GM21737 (cell line): Measurements from ENCODE around the gene PBX3.

Experiments
- ATAC-seq: cut with Tn5 transposase; IDR thresholded peaks from one replicate; pipeline ENCODE4 v1.9.1; 2021; ENCODE audit warnings: mild to moderate bottlenecking, moderate library complexity; ENCODE audit not compliant: unreplicated experiment

Gene PBX3

GRCh38 chr9:125748446-125749099 lies 1.4 kb downstream of the PBX3 start:
- no peak for ATAC-seq

DNA sequence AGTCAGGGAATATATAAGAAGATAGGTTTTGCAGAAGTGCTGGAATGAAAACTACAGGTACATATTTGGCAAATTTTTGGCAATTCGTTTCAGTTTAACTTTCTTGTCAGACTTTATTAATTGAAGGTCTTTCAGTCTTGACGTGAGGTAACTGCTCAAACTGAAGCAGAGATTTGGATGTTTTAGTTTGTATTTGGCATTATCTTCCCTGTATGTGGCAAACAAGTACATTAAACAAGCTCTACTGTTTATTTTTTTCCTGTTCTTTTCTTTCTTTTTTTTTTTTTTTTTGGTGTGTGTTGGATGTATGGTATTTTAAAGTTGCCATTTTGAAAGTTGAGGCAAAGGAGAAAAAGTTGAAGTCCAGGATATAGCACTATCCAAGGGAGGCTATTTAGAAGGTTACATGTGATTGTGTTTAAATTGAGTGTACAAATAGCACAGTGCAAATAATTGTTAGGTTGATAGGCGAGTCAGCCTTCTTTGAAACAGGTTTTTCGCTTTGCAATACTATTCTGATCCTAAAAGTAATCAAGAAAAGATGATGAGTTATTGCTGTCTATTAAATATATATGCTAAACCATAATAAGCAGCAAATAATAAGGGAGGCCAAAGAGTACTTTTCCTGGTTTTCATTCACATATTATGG lies 2.2 kb downstream of the PBX3 start:
- ATAC-seq, result no peak

DNA sequence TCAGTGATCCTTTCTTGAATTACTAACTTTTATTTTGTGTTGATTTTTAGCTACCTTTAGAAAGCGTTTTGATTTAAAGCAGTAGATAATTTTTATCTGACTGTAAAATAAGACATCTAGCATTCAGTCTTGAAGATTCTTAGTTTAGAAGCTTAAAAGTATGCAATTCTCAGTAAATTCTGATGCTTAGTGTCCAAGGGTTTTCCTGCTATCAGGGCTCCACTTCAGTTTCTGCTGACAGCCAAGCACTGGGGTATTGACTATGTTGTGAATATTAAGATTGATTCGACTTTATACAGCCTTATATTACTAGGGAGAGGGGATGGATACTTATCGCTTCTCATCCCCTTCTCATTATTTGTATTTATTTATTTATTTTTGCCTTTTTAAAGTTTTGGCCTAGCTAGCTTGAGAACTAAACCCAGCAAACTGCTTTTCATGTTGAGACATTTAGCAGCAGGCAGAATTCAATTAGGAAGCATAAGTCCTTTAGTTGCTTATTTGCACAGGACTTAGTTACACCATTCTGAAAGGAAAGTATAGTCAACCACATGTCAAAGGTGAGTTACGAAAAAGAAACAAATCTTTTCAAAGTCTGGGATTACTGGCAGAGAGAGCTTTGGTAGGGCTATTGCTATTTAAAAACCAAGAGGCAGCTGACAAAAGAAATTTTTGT lies 2.9 kb downstream of the PBX3 start:
- no peak for ATAC-seq

DNA sequence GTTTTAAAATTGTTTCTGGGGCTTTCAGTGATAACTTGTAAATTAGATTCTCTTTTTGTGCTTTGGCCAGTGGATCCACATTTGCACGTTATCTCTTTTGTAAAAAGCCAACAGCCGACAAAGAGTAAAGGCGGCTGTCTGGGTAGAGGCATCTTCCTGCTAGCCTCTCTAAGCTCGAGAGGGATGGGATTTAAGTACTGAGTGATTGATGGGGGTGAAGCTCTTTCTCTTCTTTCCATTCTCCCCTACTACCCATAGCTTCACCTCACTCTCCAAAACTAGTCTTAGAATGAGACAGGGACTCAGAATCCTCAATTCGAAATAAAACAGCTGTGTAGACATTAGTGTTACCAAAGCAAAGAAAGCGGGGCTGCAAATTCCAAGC lies 3.4 kb downstream of the PBX3 start:
- no peak for ATAC-seq

DNA sequence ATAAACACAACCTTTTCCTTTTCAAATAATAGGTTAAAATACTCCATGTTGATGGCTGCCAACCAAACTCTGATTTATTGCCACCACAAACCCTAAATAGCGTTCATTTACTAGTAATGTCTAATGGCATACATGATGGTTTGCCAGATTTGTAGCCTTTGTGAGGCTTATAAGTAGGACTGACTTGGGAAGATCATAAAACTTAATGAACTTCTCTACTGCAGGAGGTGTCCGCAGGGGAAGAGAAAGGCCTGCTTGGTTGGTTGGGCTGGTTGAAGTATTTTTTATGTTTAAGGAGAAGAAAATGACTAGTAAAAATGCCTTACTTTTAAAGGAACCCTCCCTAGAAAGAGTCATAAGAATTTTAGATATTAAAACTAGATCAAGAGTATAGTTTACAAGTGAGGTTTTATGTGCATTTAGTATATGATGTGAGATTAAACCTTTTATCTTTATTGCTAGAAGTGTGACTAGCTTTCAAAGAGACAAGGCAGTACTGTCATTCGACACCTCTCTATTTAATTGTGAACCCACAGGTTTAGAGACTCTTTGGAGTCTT lies 5.0 kb downstream of the PBX3 start:
- no peak for ATAC-seq

DNA sequence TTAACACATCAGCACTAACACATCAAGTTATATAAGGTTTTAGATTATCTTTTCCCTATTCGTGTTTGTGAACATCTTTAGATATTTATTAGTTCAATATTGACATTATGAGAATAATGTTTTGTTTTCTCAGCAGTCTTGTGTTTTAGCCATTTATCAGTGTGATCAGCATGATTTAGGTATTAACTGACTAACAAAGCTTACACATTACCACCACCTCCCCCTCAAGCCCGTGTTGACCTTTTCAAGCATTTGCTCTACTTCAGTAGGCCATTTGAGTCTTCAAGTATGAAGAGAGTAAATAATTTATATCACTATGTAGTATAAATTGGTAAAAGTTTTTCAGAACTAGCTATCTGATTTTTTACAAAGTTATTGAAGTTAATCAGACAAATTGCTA lies 6.9 kb downstream of the PBX3 start:
- no peak for ATAC-seq

GRCh38 chr9:125755340-125755739 lies 8.2 kb downstream of the PBX3 start:
- no peak for ATAC-seq

- no peak for ATAC-seq
Observed at GRCh38 chr9:125756518-125756917, 9.3 kb downstream of the PBX3 start.

GRCh38 chr9:125757834-125758233 lies 10.7 kb downstream of the PBX3 start:
- ATAC-seq, result no peak

GRCh38 chr9:125758986-125759763 lies 12.0 kb downstream of the PBX3 start:
- ATAC-seq, result no peak

DNA sequence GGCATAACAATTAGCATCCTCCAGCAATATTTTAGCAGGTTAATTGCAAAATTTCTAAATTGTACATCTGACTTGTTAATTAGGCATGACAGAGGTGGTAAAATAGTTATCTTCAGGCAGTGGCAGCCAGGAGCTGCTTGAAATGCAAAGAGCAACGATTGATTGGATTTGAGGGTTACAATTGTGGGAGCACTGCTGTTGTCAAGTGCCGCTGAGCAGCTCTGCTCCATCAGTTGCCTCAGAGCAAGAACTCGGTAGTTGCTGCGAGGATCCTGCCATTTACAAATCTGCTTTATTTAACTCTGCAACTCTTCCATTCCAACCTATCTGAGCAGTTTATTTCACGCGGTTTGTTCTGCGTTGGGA lies 12.6 kb downstream of the PBX3 start:
- ATAC-seq, result no peak

GRCh38 chr9:125760537-125760936 lies 13.4 kb downstream of the PBX3 start:
- no peak for ATAC-seq

DNA sequence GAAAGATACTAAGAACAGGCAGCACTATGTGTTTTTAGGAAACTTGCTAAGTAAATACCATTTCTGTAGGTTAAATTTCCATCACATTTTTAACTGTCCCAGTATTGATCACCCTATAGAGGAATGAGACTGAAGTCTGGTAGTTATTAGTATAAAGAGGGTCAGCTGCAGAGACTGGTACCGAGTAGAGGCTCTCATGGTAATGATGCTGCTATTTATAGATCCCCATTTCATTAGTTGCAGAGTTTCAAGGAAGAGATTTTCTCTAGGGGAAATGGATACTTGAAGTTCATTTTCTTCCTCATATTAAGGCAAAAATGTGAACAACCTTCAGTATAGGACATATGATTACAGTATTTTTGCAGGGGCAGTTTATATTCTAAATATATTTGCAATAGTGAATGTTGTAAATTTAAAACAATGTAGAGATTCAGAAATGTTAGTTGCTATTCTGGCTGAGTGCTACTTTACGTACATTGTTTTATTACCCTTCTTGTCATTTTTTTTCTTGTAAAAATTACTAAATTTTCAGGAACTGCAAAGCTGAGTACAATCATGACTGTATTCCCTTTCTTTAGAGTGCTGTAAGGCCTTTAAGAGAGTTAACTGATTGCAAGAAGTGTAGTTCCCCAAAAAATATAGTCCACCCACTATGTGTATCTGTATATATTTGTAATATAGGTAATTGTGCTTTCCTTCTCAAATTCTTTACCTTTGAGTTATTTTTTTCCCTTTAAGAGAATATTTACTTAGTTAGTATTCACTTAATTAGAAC lies 14.7 kb downstream of the PBX3 start:
- ATAC-seq, result no peak

DNA sequence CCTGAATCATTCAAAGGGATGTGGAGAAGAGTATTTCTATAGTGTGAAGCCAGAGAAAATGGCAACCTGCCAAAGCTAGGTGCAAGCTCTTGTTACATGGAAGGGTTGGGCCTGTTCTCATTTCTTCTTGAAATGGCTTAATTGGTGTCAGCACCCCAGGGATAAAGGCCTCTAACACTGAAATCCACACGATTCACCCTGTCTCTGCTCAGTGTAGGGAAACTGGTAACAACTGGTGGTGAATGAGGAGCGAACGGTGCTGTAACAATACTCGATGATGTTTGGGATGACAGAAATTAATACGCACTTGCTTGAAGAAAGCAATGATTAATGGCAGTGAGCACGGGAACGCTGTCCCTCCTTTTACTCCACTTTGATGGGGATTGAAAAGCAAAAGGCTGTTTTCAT lies 16.2 kb downstream of the PBX3 start:
- ATAC-seq, result no peak

GRCh38 chr9:125764198-125764597 lies 17.0 kb downstream of the PBX3 start:
- no peak for ATAC-seq

GRCh38 chr9:125766468-125767221 lies 19.5 kb downstream of the PBX3 start:
- no peak for ATAC-seq

DNA sequence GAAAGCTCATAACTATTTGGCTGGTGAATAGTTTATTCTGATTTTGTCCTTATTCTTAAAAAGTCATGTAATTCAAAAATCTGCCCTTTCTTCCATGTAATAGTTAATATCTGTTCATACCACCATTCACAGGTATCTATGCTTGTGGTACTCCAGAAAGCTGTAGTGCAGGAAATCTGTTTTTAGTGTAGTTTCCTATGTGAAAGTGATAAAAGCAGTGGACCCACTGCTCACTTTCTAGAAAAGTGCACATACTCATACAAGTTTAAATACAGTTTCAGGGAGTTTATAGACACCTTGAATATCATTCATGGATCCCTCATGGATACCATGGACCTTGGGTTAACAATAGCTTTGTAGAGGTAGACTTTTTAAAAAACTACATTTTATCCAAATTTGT lies 20.2 kb downstream of the PBX3 start:
- no peak for ATAC-seq

DNA sequence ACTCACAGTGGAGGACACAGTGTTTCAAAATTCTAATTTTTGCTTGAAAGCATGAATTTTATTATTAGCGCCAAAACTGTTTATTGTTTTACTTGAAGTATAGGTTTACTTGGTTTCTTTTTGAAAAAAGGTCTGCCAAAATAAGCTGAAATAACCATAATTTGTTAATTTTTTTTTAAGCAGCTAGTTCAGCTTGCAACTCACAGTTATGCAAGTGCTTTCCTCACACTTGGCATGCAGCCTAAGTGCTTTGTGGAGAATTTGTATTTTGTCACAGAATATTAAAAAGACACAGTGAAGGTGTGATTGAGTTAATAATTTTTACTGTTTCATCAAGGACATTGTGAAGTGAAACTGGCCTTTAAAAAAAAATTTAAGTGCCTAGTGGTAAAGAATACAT lies 21.6 kb downstream of the PBX3 start:
- no peak for ATAC-seq

GRCh38 chr9:125771037-125771436 lies 23.9 kb downstream of the PBX3 start:
- ATAC-seq, result no peak

DNA sequence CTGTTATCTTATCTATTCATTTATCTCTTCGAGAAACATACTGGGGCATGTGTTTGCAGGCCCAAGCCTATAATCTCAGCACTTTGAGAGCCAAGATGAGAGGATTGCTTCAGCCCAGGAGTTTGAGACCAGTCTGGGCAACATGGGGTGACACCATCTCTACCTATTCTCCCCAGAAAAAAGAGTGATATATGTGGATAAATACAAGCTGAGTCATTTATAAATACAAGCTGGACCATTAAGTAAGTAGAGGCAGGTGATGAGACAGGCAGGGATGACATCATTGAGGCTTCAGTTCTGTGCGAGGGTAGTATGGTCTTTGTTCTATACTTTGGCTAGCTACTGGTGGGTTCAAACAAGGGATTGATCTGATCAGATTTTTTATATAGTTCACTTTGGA lies 25.6 kb downstream of the PBX3 start:
- no peak for ATAC-seq
